HCT116 (cell line): ENCODE measurements around the gene PIK3R4. TPM values are rescaled to one million over a fixed set of nuclear protein-coding genes. Genes with fewer than 3 reads are reported as not detected.

Source experiments
- ATAC-seq: fragments of 200-7000 bp; cut with Tn5 transposase; 2 replicates; pipeline ENCODE4 v1.9.1; 2020; ENCODE audit warnings: mild to moderate bottlenecking, moderate library complexity
- BruUV-seq: library from RNA; stranded (reverse); fragments of 400-500 nt; replicated peaks from 2 replicates; lab custom pipeline; 2021; lab: Mats Ljungman, UMichigan
- CTCF ChIA-PET: fragments of 300-600 bp; sonication (Branson Sonifier 250); formaldehyde crosslinking; loops from one replicate; lab custom pipeline; 2021; ENCODE audit warnings: antibody characterized with exemption; lab: Charles Lee
- POLR2A ChIA-PET: fragments of 300-600, 350-600 bp; sonication (Branson Sonifier 250); formaldehyde crosslinking; loops from one replicate; lab custom pipeline; 2021; ENCODE audit warnings: antibody characterized with exemption; lab: Charles Lee
- RAD21 ChIA-PET, 2 experiments: fragments of 300-600 bp; sonication (Branson Sonifier 250); formaldehyde crosslinking; loops; one replicate each; lab custom pipeline; 2023; ENCODE audit warnings: low total read pairs in 2 of 2; ENCODE audit not compliant: uncharacterized antibody in 2 of 2, unreplicated experiment in 2 of 2, low non-redundant PET in 1 of 2; lab: Charles Lee
- DNase-seq: peaks from one replicate; pipeline ENCODE4 v3.0.0-alpha.2; 2010; ENCODE audit warnings: low read depth, low spot score
- H2AFZ ChIP-seq: fragments of 200-600 bp; shearing (Covaris generic), sonication (generic); 2 replicates; pipeline ENCODE4 v1.6.1; 2017; ENCODE audit warnings: low read depth, mixed run types, mixed read lengths, antibody characterized with exemption, low read length; ENCODE audit not compliant: poor library complexity, severe bottlenecking
- H3K27ac ChIP-seq: 2 replicates; pipeline ENCODE4 v1.5.1; 2012; ENCODE audit warnings: low read depth, low read length
- H3K27me3 ChIP-seq: fragments of 200-600 bp; sonication (generic); 2 replicates; pipeline ENCODE4 v1.6.1; 2016; ENCODE audit warnings: mixed run types, low read length, mixed read lengths; ENCODE audit not compliant: insufficient read depth
- H3K36me3 ChIP-seq, 2 experiments: fragments of 200-500 bp in 1 of 2; fragments of 200-600 bp in 1 of 2; sonication (Bioruptor generic) in 1 of 2; sonication (generic) in 1 of 2; 2 replicates each; pipeline versions ENCODE4 v1.5.1 to v1.6.1; 2014 to 2016; ENCODE audit warnings: low read length in 2 of 2, inconsistent platforms in 1 of 2, mixed read lengths in 1 of 2, mixed run types in 1 of 2; ENCODE audit not compliant: insufficient read depth in 2 of 2, control insufficient read depth in 1 of 2
- H3K4me1 ChIP-seq, 2 experiments: fragments of 200-600 bp in 1 of 2; sonication (generic) in 1 of 2; 2 replicates each; pipeline versions ENCODE4 v1.5.1 to v1.6.1; 2012 to 2017; ENCODE audit warnings: low read length in 2 of 2, inconsistent platforms in 1 of 2, mild to moderate bottlenecking in 1 of 2, mixed read lengths in 1 of 2, mixed run types in 1 of 2, moderate library complexity in 1 of 2; ENCODE audit not compliant: insufficient read depth in 2 of 2, control insufficient read depth in 1 of 2
- H3K4me2 ChIP-seq: fragments of 200-600 bp; sonication (generic); 2 replicates; pipeline ENCODE4 v1.6.1; 2017; ENCODE audit warnings: mixed run types, low read length, mixed read lengths
- H3K4me3 ChIP-seq, 2 experiments: fragments of 200-600 bp in 1 of 2; sonication (generic) in 1 of 2; replicated peaks in 1 of 2; 2 replicates each; pipeline ENCODE4 v1.5.1; 2011 to 2016; ENCODE audit warnings: low read length in 2 of 2, control low read depth in 1 of 2, low read depth in 1 of 2, mild to moderate bottlenecking in 1 of 2, mixed read lengths in 1 of 2, mixed run types in 1 of 2
- H3K79me2 ChIP-seq: fragments of 200-600 bp; sonication (generic); 2 replicates; pipeline ENCODE4 v1.6.1; 2017; ENCODE audit warnings: mild to moderate bottlenecking, mixed run types, low read length, moderate library complexity, mixed read lengths; ENCODE audit not compliant: insufficient read depth
- H3K9ac ChIP-seq: fragments of 200-600 bp; sonication (generic); 2 replicates; pipeline ENCODE4 v1.6.1; 2016; ENCODE audit warnings: low read length, mixed read lengths
- H3K9me2 ChIP-seq: fragments of 200-600 bp; sonication (generic), shearing (Covaris generic); 2 replicates; pipeline ENCODE4 v1.6.1; 2017; ENCODE audit warnings: mixed run types, mild to moderate bottlenecking, moderate library complexity; ENCODE audit not compliant: insufficient read depth
- H3K9me3 ChIP-seq, 2 experiments: fragments of 200-500 bp in 1 of 2; fragments of 200-600 bp in 1 of 2; sonication (Bioruptor generic) in 1 of 2; sonication (generic) in 1 of 2; 2 replicates each; pipeline ENCODE4 v1.6.1; 2014 to 2017; ENCODE audit warnings: low read length in 2 of 2, mixed read lengths in 2 of 2, inconsistent platforms in 1 of 2, low read depth in 1 of 2, mild to moderate bottlenecking in 1 of 2, mixed run types in 1 of 2, moderate library complexity in 1 of 2; ENCODE audit not compliant: control insufficient read depth in 1 of 2, insufficient read depth in 1 of 2
- H4K20me1 ChIP-seq: fragments of 200-600 bp; sonication (generic), shearing (Covaris generic); 2 replicates; pipeline ENCODE4 v1.6.1; 2017; ENCODE audit warnings: mixed run types, mild to moderate bottlenecking, moderate library complexity; ENCODE audit not compliant: insufficient read depth
- CEBPB ChIP-seq: IDR thresholded peaks from 2 replicates; pipeline ENCODE4 v1.6.1; 2012; ENCODE audit warnings: low read depth
- EGR1 ChIP-seq: IDR thresholded peaks from 2 replicates; pipeline ENCODE4 v1.6.1; 2012; ENCODE audit warnings: low read depth
- JUND ChIP-seq: IDR thresholded peaks from 2 replicates; pipeline ENCODE4 v1.6.1; 2012
- MAX ChIP-seq: IDR thresholded peaks from 2 replicates; pipeline ENCODE4 v1.6.1; 2012
- POLR2A ChIP-seq: IDR thresholded peaks from 2 replicates; pipeline ENCODE4 v1.7.0; 2011; ENCODE audit warnings: borderline replicate concordance; ENCODE audit not compliant: insufficient read depth, insufficient read length; ENCODE audit errors: extremely low read depth
- SRF ChIP-seq: IDR thresholded peaks from 2 replicates; pipeline ENCODE4 v1.6.1; 2012; ENCODE audit warnings: low read depth
- TCF7L2 ChIP-seq: IDR thresholded peaks from 2 replicates; pipeline ENCODE4 v1.7.0; 2011; ENCODE audit warnings: borderline replicate concordance, inconsistent platforms; ENCODE audit not compliant: insufficient read depth, insufficient read length; ENCODE audit errors: extremely low read depth
- ZFX ChIP-seq: fragments of 450-650 bp; IDR thresholded peaks from 2 replicates; pipeline ENCODE4 v1.6.1; 2017
- ZNF274 ChIP-seq: fragments of 200-500 bp; sonication (Bioruptor generic); IDR thresholded peaks from 2 replicates; pipeline ENCODE4 v1.6.1; 2014; ENCODE audit warnings: mild to moderate bottlenecking, low read depth, low read length, inconsistent platforms
- intact Hi-C: fragments of 100-400 bp; cut with micrococcal nuclease; formaldehyde crosslinking; loops from 2 replicates; pipeline ENCODE4 v1.10.0; 2022
- total RNA-seq: library from RNA; stranded (reverse); gene quantifications from one replicate; pipeline ENCODE4 v1.2.1, GENCODE V29; 2021; ENCODE audit not compliant: unreplicated experiment

Gene PIK3R4
- total RNA-seq, 1 experiment from 2014 or later: 23.5 TPM

GRCh38 chr3:130770644-130771043 lies 24.0 kb upstream of the PIK3R4 start (continued):
- TF ChIP-seq TCF7L2: no peak

GRCh38 chr3:130761730-130762311 lies 15.2 kb upstream of the PIK3R4 start:
- TF ChIP-seq MAX (no peak), ZNF274 (no peak), SRF (no peak), ZFX (no peak), JUND (no peak), CEBPB (no peak), POLR2A (no peak), EGR1 (no peak)
- TF ChIP-seq, all 23 proteins: peak for 0
- POLR2A ChIA-PET: no interaction called here
- ATAC-seq (no peak), DNase-seq (no peak)
- H3K9me2 ChIP-seq: no peaks in the 10 kb centered on the region
- H3K4me1 ChIP-seq: 0 out of 4 replicates have a peak, but pooled peaks cover 0 to 3% of the 10 kb centered on the region in 2 experiments
- H3K36me3 ChIP-seq: no peaks in the 10 kb centered on the region
- H3K79me2 ChIP-seq: no peaks in the 10 kb centered on the region
- no TSS peak for BruUV-seq
- intact Hi-C loops: no loop called here
- no peak overlapping the region for H3K27ac ChIP-seq
- H3K4me3 ChIP-seq: no peak overlapping the region
- H4K20me1 ChIP-seq: no peaks in the 10 kb centered on the region
- RAD21 ChIA-PET: no interaction called here
- H3K27me3 ChIP-seq: no peaks in the 10 kb centered on the region
- H3K9me3 ChIP-seq: no peaks in the 10 kb centered on the region
- H3K9ac ChIP-seq: no peak overlapping the region
- CTCF ChIA-PET: interaction anchor here (1.4 kb wide), 1 partner anchor 131 kb away, joined by 3 read pairs; no protein-coding TSS in a partner anchor
- H3K4me2 ChIP-seq: no peak overlapping the region
- no peak overlapping the region for H2AFZ ChIP-seq
